ENCODE results near the gene CBARP. TPM values are rescaled to one million over a fixed set of nuclear protein-coding genes. Genes with fewer than 3 reads are reported as not detected.

CBARP gene
- total RNA-seq, 2 experiments from 2014 or later: 0.09 to 0.13 TPM

GRCh38 chr19:1278713-1279660 lies 41.2 kb upstream of the CBARP start:
- Histone ChIP-seq H3K4me2 (ENCODE audit: low read length) (no peak overlapping the region), H3K36me3 (ENCODE audit: insufficient read depth, low read length) (peaks cover 62% of the 10 kb centered on the region), H3K9me3 (ENCODE audit: low read length) (no peaks in the 10 kb centered on the region), H2AFZ (ENCODE audit: low read length) (no peak overlapping the region), H3K27ac (ENCODE audit: low read depth, low read length, poor library complexity, severe bottlenecking) (no peak overlapping the region), H3K79me2 (ENCODE audit: insufficient read depth, low read depth, low read length) (peaks cover 21% of the 10 kb centered on the region; the same call in 1 of the 2 replicates), H4K20me1 (ENCODE audit: insufficient read depth, low read length) (no peaks in the 10 kb centered on the region), H3K4me1 (ENCODE audit: insufficient read depth, low read length, poor library complexity, severe bottlenecking) (peaks cover 19% of the 10 kb centered on the region), H3K4me3 (ENCODE audit: low read depth, low read length, poor library complexity, severe bottlenecking) (no peak overlapping the region), H3K9me2 (ENCODE audit: insufficient read depth, low read length) (no peaks in the 10 kb centered on the region)
- TF ChIP-seq EZH2phosphoT487 (IDR thresholded peaks at IDR 0.05; ENCODE audit: borderline replicate concordance, low read depth, low read length): no peak
- TF ChIP-seq, protein P1, sequence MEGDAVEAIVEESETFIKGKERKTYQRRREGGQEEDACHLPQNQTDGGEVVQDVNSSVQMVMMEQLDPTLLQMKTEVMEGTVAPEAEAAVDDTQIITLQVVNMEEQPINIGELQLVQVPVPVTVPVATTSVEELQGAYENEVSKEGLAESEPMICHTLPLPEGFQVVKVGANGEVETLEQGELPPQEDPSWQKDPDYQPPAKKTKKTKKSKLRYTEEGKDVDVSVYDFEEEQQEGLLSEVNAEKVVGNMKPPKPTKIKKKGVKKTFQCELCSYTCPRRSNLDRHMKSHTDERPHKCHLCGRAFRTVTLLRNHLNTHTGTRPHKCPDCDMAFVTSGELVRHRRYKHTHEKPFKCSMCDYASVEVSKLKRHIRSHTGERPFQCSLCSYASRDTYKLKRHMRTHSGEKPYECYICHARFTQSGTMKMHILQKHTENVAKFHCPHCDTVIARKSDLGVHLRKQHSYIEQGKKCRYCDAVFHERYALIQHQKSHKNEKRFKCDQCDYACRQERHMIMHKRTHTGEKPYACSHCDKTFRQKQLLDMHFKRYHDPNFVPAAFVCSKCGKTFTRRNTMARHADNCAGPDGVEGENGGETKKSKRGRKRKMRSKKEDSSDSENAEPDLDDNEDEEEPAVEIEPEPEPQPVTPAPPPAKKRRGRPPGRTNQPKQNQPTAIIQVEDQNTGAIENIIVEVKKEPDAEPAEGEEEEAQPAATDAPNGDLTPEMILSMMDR (conservative IDR thresholded peaks at IDR 0.05; ENCODE audit: low read length): no peak
- intact Hi-C loops (cut with micrococcal nuclease; ENCODE audit: unreplicated experiment): loop anchor here (1.0 to 5.0 kb wide), 2 partner anchors 93 to 158 kb away; partner anchors contain the start of gene RPS15
- CTCF ChIA-PET (ENCODE audit: unreplicated experiment): interaction anchor here (1.0 kb wide), 1 partner anchor 35 kb away, joined by 3 read pairs; no protein-coding TSS in a partner anchor
- POLR2A ChIA-PET: no interaction called here
- DNase-seq (ENCODE audit: low spot score): no peak
- BruUV-seq (replicated peaks): no TSS peak

DNA sequence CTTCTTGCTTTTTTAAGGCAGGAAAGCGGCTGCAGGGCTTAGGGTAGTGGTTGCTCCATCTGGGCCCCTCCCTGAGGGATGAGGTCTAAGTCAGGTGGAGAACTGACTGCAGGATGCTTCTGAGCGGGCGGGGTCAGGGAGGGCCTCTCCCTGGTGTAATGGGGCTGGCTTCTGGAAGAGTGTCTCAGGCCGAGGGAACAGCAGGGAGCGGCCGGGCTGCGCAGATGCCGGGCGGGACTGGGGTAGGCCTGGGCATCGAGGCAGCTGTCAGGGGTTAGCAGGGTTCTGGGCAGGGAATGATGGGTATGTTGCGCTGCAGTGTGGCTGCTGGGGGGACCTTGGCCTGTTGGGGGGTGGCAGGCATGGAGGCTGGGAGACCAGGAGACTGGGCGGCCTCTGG lies 40.3 kb upstream of the CBARP start:
- TF ChIP-seq, protein P1 (conservative IDR thresholded peaks at IDR 0.05; ENCODE audit: low read length): no peak
- DNase-seq (ENCODE audit: low spot score): no peak
- Histone ChIP-seq H3K4me1 (ENCODE audit: insufficient read depth, low read length, poor library complexity, severe bottlenecking) (peaks cover 29% of the 10 kb centered on the region), H3K4me3 (ENCODE audit: low read depth, low read length, poor library complexity, severe bottlenecking) (no peak overlapping the region), H4K20me1 (ENCODE audit: insufficient read depth, low read length) (no peaks in the 10 kb centered on the region), H3K79me2 (ENCODE audit: insufficient read depth, low read depth, low read length) (peaks cover 27% of the 10 kb centered on the region; the same call in 1 of the 2 replicates), H3K9me3 (ENCODE audit: low read length) (no peaks in the 10 kb centered on the region), H3K36me3 (ENCODE audit: insufficient read depth, low read length) (peaks cover 71% of the 10 kb centered on the region), H3K27ac (ENCODE audit: low read depth, low read length, poor library complexity, severe bottlenecking) (no peak overlapping the region), H2AFZ (ENCODE audit: low read length) (no peak overlapping the region), H3K9me2 (ENCODE audit: insufficient read depth, low read length) (no peaks in the 10 kb centered on the region), H3K4me2 (ENCODE audit: low read length) (no peak overlapping the region)
- ChIA-PET POLR2A (no interaction called here), CTCF (ENCODE audit: unreplicated experiment) (interaction anchor here (0.5 kb wide), 1 partner anchor 369 kb away, joined by 5 read pairs; no protein-coding TSS in a partner anchor)
- intact Hi-C loops (cut with micrococcal nuclease; ENCODE audit: unreplicated experiment): loop anchor here (5.0 kb wide), 1 partner anchor 159 kb away; the partner anchor contains the start of gene RPS15
- no TSS peak for BruUV-seq (replicated peaks)

GRCh38 chr19:1277061-1277460 lies 39.3 kb upstream of the CBARP start:
- no peak for DNase-seq (ENCODE audit: low spot score)
- Histone ChIP-seq H3K9me2 (ENCODE audit: insufficient read depth, low read length) (no peaks in the 10 kb centered on the region), H3K4me1 (ENCODE audit: insufficient read depth, low read length, poor library complexity, severe bottlenecking) (peaks cover 39% of the 10 kb centered on the region), H3K4me3 (ENCODE audit: low read depth, low read length, poor library complexity, severe bottlenecking) (peak overlapping the region; percentile 95), H3K27ac (ENCODE audit: low read depth, low read length, poor library complexity, severe bottlenecking) (peak overlapping the region; percentile 92), H3K4me2 (ENCODE audit: low read length) (peak overlapping the region; percentile 100), H4K20me1 (ENCODE audit: insufficient read depth, low read length) (no peaks in the 10 kb centered on the region), H3K79me2 (ENCODE audit: insufficient read depth, low read depth, low read length) (peaks cover 38% of the 10 kb centered on the region; the same call in 1 of the 2 replicates), H3K9me3 (ENCODE audit: low read length) (no peaks in the 10 kb centered on the region), H2AFZ (ENCODE audit: low read length) (no peak overlapping the region), H3K36me3 (ENCODE audit: insufficient read depth, low read length) (peaks cover 81% of the 10 kb centered on the region)
- intact Hi-C loops (cut with micrococcal nuclease; ENCODE audit: unreplicated experiment): loop anchor here (5.0 kb wide), 1 partner anchor 160 kb away; the partner anchor contains the start of gene RPS15
- ChIA-PET CTCF (ENCODE audit: unreplicated experiment) (no interaction called here), POLR2A (no interaction called here)
- TF ChIP-seq EZH2phosphoT487 (IDR thresholded peaks at IDR 0.05; ENCODE audit: borderline replicate concordance, low read depth, low read length): no peak
- TF ChIP-seq, protein P1 (conservative IDR thresholded peaks at IDR 0.05; ENCODE audit: low read length): no peak
- no TSS peak for BruUV-seq (replicated peaks)

All from OCI-LY7 (cell line).